CD14-positive monocyte (primary cell): Measurements from ENCODE around the gene GLIPR1. TPM values are rescaled to one million over a fixed set of nuclear protein-coding genes. Genes with fewer than 3 reads are reported as not detected.

Experiments
- DNase-seq, 3 donors: peaks; one replicate each; pipeline ENCODE4 v3.0.0-alpha.2; 2011 to 2022
- H2AFZ ChIP-seq: 2 replicates; pipeline ENCODE4 v1.6.0; 2012; ENCODE audit warnings: mild to moderate bottlenecking, low read depth, low read length, inconsistent platforms; ENCODE audit not compliant: insufficient read depth, poor library complexity, severe bottlenecking
- H3K27ac ChIP-seq, 2 donors: 1 replicate in 1 of 2; 2 replicates in 1 of 2; pipeline ENCODE4 v1.5.1; 2012 to 2013; ENCODE audit warnings: low read length in 2 of 2, control low read depth in 1 of 2, inconsistent platforms in 1 of 2, low read depth in 1 of 2, mild to moderate bottlenecking in 1 of 2
- H3K27me3 ChIP-seq, 2 donors: one replicate each; pipeline versions ENCODE4 v1.6.0 to v1.6.1; 2011 to 2013; ENCODE audit warnings: low read length in 2 of 2; ENCODE audit not compliant: control insufficient read depth in 2 of 2, insufficient read depth in 2 of 2
- H3K36me3 ChIP-seq, 2 donors: replicated peaks in 1 of 2; 1 replicate in 1 of 2; 2 replicates in 1 of 2; pipeline versions ENCODE4 v1.5.1 to v1.6.1; 2012 to 2013; ENCODE audit warnings: low read length in 2 of 2, control low read depth in 1 of 2, inconsistent platforms in 1 of 2, mild to moderate bottlenecking in 1 of 2; ENCODE audit not compliant: insufficient read depth in 2 of 2, control insufficient read depth in 1 of 2
- H3K4me1 ChIP-seq, 2 donors: 1 replicate in 1 of 2; 2 replicates in 1 of 2; pipeline versions ENCODE4 v1.5.1 to v1.6.1; 2012 to 2013; ENCODE audit warnings: low read length in 2 of 2, control low read depth in 1 of 2, inconsistent platforms in 1 of 2, mild to moderate bottlenecking in 1 of 2, moderate library complexity in 1 of 2; ENCODE audit not compliant: insufficient read depth in 2 of 2, control insufficient read depth in 1 of 2
- H3K4me2 ChIP-seq: replicated peaks from 2 replicates; pipeline ENCODE3; 2012; ENCODE audit warnings: low read length, moderate library complexity, mild to moderate bottlenecking; ENCODE audit not compliant: poor library complexity, severe bottlenecking; ENCODE audit errors: extremely low read depth
- H3K4me3 ChIP-seq, 3 experiments: fragments of 200-600 bp in 1 of 3; sonication (generic) in 1 of 3; replicated peaks in 1 of 3; 1 replicate in 2 of 3; 2 replicates in 1 of 3; pipeline ENCODE4 v1.5.1; 2011 to 2013; ENCODE audit warnings: low read length in 3 of 3, mild to moderate bottlenecking in 3 of 3, control low read depth in 2 of 3, low read depth in 2 of 3, inconsistent platforms in 1 of 3, moderate library complexity in 1 of 3
- H3K79me2 ChIP-seq: 2 replicates; pipeline ENCODE4 v1.6.0; 2012; ENCODE audit warnings: mild to moderate bottlenecking, control low read depth, inconsistent platforms, low read length, moderate library complexity; ENCODE audit not compliant: insufficient read depth
- H3K9ac ChIP-seq: 2 replicates; pipeline ENCODE4 v1.6.0; 2017; ENCODE audit warnings: low read length, mild to moderate bottlenecking; ENCODE audit not compliant: insufficient read depth, poor library complexity, severe bottlenecking
- H3K9me3 ChIP-seq, 2 donors: replicated peaks in 1 of 2; 1 replicate in 1 of 2; 2 replicates in 1 of 2; pipeline versions ENCODE4 v1.5.1 to v1.6.1; 2012 to 2013; ENCODE audit warnings: low read length in 2 of 2, control low read depth in 1 of 2; ENCODE audit not compliant: control insufficient read depth in 1 of 2, insufficient read depth in 1 of 2
- H4K20me1 ChIP-seq: 2 replicates; pipeline ENCODE4 v1.6.0; 2012; ENCODE audit warnings: mild to moderate bottlenecking, low read length, control low read depth, moderate library complexity; ENCODE audit not compliant: insufficient read depth
- H3K27ac Mint-ChIP-seq, 7 donors: one replicate each; pipeline ENCODE4 v1.8.0; 2020; ENCODE audit warnings: mild to moderate bottlenecking in 7 of 7, mixed read lengths in 7 of 7, moderate library complexity in 6 of 7, inconsistent platforms in 2 of 7
- H3K27me3 Mint-ChIP-seq, 3 donors: one replicate each; pipeline ENCODE4 v1.8.0; 2021 to 2022; ENCODE audit warnings: low read depth in 3 of 3, mild to moderate bottlenecking in 3 of 3, mixed read lengths in 3 of 3, moderate library complexity in 3 of 3, inconsistent platforms in 1 of 3
- H3K36me3 Mint-ChIP-seq, 2 donors: one replicate each; pipeline ENCODE4 v1.8.0; 2020; ENCODE audit warnings: mixed read lengths in 2 of 2, inconsistent platforms in 1 of 2, mild to moderate bottlenecking in 1 of 2
- H3K4me1 Mint-ChIP-seq: one replicate; pipeline ENCODE4 v1.8.0; 2020; ENCODE audit warnings: mild to moderate bottlenecking, mixed read lengths
- H3K4me3 Mint-ChIP-seq, 2 donors: one replicate each; pipeline ENCODE4 v1.8.0; 2020; ENCODE audit warnings: mild to moderate bottlenecking in 2 of 2, mixed read lengths in 2 of 2, moderate library complexity in 1 of 2
- H3K9me3 Mint-ChIP-seq, 7 donors: one replicate each; pipeline ENCODE4 v1.8.0; 2020 to 2022; ENCODE audit warnings: mixed read lengths in 7 of 7, mild to moderate bottlenecking in 6 of 7, moderate library complexity in 6 of 7, inconsistent platforms in 2 of 7
- WGBS: methylation state at CpG from one replicate; pipeline ENCODE4 v1.1.5; 2013; ENCODE audit warnings: missing lambda C conversion rate; ENCODE audit not compliant: insufficient coverage; 5-methylcytosine and 5-hydroxymethylcytosine counted together
- intact Hi-C, 2 donors: fragments of 100-400 bp; cut with micrococcal nuclease; formaldehyde crosslinking; loops; one replicate each; pipeline versions ENCODE4 v1.15.0 to v1.15.1; 2023
- polyA plus RNA-seq, 3 donors: library from polyadenylated mRNA; depleted of rRNA in 1 of 3; unstranded in 2 of 3; stranded (reverse) in 1 of 3; fragments of 300-500 nt in 2 of 3; fragments of >200 nt in 1 of 3; fragmentation: Illumina TruSeq in 2 of 3; gene quantifications; 1 replicate in 2 of 3; 2 replicates in 1 of 3; pipeline ENCODE4 v1.2.3, GENCODE V29; 2012 to 2021
- TF ChIP-seq, protein P1 (sequence below): fragments of 200-600 bp; IDR thresholded peaks from one replicate; pipeline ENCODE4 v1.8.0; 2022; ENCODE audit warnings: antibody characterized with exemption, mild to moderate bottlenecking

Gene GLIPR1
- polyA plus RNA-seq, 3 donors, result 200 to 794 (median 687) TPM

DNA sequence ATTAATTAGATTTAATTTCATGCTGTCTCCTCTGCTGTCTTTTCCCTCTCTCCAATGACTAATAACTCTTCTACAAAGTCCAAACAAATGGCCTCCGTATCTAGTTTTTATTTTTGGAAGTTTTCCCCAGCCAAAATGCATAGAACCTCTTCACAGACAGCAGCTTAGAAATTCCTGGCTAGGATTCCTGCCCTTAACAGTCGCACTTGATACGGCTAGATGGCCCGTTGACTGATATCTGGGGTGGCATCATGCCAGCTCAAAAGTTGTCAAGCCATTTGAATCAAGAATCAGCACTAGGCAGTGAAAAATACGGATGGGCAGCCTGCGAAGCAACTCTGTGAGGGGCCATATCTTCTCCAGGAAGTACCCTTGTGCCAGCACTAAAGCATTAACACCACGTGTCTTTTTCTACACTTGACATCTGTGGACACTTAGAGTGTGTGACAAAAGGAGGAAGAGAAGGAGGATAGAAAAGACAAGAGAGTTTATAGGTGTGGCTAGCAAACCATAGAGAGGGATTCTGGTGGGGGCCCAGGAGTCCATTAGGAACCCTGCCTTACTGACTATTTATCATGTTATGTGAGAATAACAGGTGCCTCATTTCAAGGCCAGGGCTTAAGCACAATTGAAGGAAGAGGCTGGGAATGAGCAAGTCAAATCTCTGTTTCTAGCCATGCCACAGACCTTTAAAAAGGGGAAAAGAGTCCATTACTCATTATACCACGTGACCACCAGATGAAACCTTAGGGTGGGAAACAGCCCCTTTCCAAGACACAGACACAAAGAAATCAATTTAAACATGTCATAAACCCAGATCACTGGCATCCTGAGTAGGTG, 70.1 kb downstream of the GLIPR1 start:
- Mint-ChIP-seq H3K27me3 (peaks cover 4 to 10% (median 4%) of the 10 kb centered on the region in 3 donors), H3K4me3 (no peak overlapping the region), H3K9me3 (no peaks in the 10 kb centered on the region), H3K36me3 (no peaks in the 10 kb centered on the region), H3K27ac (no peak overlapping the region), H3K4me1 (no peaks in the 10 kb centered on the region)
- H3K27me3 ChIP-seq, result no peaks in the 10 kb centered on the region
- no peak overlapping the region for H3K9ac ChIP-seq
- no peak overlapping the region for H2AFZ ChIP-seq
- no peak overlapping the region for H3K4me3 ChIP-seq
- no peaks in the 10 kb centered on the region for H4K20me1 ChIP-seq
- no peak overlapping the region for H3K27ac ChIP-seq
- 100% methylated on average over 6 of the region's 8 CpGs for WGBS
- H3K4me1 ChIP-seq, result no peaks in the 10 kb centered on the region
- no peaks in the 10 kb centered on the region for H3K79me2 ChIP-seq
- H3K9me3 ChIP-seq, result no peaks in the 10 kb centered on the region
- H3K4me2 ChIP-seq, result no peak overlapping the region
- no peak for DNase-seq
- no peaks in the 10 kb centered on the region for H3K36me3 ChIP-seq
- TF ChIP-seq, protein P1, sequence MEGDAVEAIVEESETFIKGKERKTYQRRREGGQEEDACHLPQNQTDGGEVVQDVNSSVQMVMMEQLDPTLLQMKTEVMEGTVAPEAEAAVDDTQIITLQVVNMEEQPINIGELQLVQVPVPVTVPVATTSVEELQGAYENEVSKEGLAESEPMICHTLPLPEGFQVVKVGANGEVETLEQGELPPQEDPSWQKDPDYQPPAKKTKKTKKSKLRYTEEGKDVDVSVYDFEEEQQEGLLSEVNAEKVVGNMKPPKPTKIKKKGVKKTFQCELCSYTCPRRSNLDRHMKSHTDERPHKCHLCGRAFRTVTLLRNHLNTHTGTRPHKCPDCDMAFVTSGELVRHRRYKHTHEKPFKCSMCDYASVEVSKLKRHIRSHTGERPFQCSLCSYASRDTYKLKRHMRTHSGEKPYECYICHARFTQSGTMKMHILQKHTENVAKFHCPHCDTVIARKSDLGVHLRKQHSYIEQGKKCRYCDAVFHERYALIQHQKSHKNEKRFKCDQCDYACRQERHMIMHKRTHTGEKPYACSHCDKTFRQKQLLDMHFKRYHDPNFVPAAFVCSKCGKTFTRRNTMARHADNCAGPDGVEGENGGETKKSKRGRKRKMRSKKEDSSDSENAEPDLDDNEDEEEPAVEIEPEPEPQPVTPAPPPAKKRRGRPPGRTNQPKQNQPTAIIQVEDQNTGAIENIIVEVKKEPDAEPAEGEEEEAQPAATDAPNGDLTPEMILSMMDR, result no peak
- intact Hi-C loops, result no loop called here

DNA sequence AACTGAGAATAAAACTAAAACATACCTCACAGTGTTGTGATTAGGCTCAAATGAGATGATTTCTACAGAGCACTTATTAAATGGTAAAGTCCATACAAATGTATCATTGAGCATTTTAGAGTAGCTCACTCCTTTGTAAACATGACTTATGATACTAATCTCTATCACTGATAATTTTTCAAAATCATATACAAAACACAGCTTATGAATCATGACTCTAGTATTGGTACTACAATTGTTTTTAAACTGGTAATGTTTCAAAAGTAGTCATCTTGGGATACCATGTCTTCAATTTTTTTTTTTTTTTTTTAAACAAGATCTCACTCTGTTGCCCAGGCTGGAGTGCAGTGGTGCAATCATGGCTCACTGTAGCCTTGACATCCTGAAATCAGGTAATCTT, 70.9 kb downstream of the GLIPR1 start:
- no peak overlapping the region for H3K4me2 ChIP-seq
- no peaks in the 10 kb centered on the region for H4K20me1 ChIP-seq
- H3K27me3 ChIP-seq, result no peaks in the 10 kb centered on the region
- Mint-ChIP-seq H3K27ac (no peak overlapping the region), H3K4me3 (no peak overlapping the region), H3K9me3 (no peaks in the 10 kb centered on the region), H3K4me1 (no peaks in the 10 kb centered on the region), H3K36me3 (no peaks in the 10 kb centered on the region), H3K27me3 (peaks cover 3 to 10% (median 4%) of the 10 kb centered on the region in 3 donors)
- H3K79me2 ChIP-seq, result no peaks in the 10 kb centered on the region
- no peak overlapping the region for H3K9ac ChIP-seq
- H3K27ac ChIP-seq, result no peak overlapping the region
- TF ChIP-seq, protein P1, result no peak
- no peak overlapping the region for H3K4me3 ChIP-seq
- no peaks in the 10 kb centered on the region for H3K9me3 ChIP-seq
- no peak overlapping the region for H2AFZ ChIP-seq
- H3K4me1 ChIP-seq, result no peaks in the 10 kb centered on the region
- intact Hi-C loops, result no loop called here
- DNase-seq, result no peak
- no peaks in the 10 kb centered on the region for H3K36me3 ChIP-seq
